Measurements from ENCODE around the gene BTRC.

Gene BTRC

GRCh38 chr10:101573885-101574753, 220.2 kb downstream of the BTRC start:
- no peak for ATAC-seq
- TF ChIP-seq PPARA (CRISPR knock-in tag; IDR thresholded peaks at IDR 0.05; ENCODE audit: borderline replicate concordance), result no peak
- no peak for TF ChIP-seq ZFP3 (CRISPR knock-in tag; IDR thresholded peaks at IDR 0.05)
- no peak for TF ChIP-seq ISL1 (CRISPR knock-in tag; IDR thresholded peaks at IDR 0.05)
- no peak for TF ChIP-seq ZFP30 (CRISPR knock-in tag; IDR thresholded peaks at IDR 0.05)
- TF ChIP-seq RARB (CRISPR knock-in tag; IDR thresholded peaks at IDR 0.05), result no peak
- TF ChIP-seq GLIS3 (CRISPR knock-in tag; IDR thresholded peaks at IDR 0.05), result no peak
- TF ChIP-seq SNAI2 (CRISPR knock-in tag; IDR thresholded peaks at IDR 0.05), result no peak
- no peak for TF ChIP-seq PATZ1 (CRISPR knock-in tag; IDR thresholded peaks at IDR 0.05; ENCODE audit: borderline replicate concordance)
- no peak for TF ChIP-seq TCF4 (CRISPR knock-in tag; IDR thresholded peaks at IDR 0.05; ENCODE audit: borderline replicate concordance)
- no peak for TF ChIP-seq OSR1 (CRISPR knock-in tag; IDR thresholded peaks at IDR 0.05)
- no peak for TF ChIP-seq CSDC2 (CRISPR knock-in tag; IDR thresholded peaks at IDR 0.05)
- no peak for TF ChIP-seq ZNF565 (CRISPR knock-in tag; conservative IDR thresholded peaks at IDR 0.05; ENCODE audit: low read depth)
- no peak for TF ChIP-seq CREB5 (CRISPR knock-in tag; IDR thresholded peaks at IDR 0.05; ENCODE audit: low read depth)
- TF ChIP-seq ZC3H10 (CRISPR knock-in tag; IDR thresholded peaks at IDR 0.05), result no peak
- no peak for TF ChIP-seq ARNTL (CRISPR knock-in tag; IDR thresholded peaks at IDR 0.05; ENCODE audit: borderline replicate concordance, low read depth)

GRCh38 chr10:101575091-101575490, 221.1 kb downstream of the BTRC start:
- no peak for TF ChIP-seq RARB (CRISPR knock-in tag; IDR thresholded peaks at IDR 0.05)
- no peak for TF ChIP-seq CSRNP3 (CRISPR knock-in tag; IDR thresholded peaks at IDR 0.05)
- TF ChIP-seq TSHZ2 (CRISPR knock-in tag; IDR thresholded peaks at IDR 0.05), result no peak
- TF ChIP-seq ZC3H10 (CRISPR knock-in tag; IDR thresholded peaks at IDR 0.05), result no peak
- no peak for TF ChIP-seq OSR1 (CRISPR knock-in tag; IDR thresholded peaks at IDR 0.05)
- TF ChIP-seq TCF4 (CRISPR knock-in tag; IDR thresholded peaks at IDR 0.05; ENCODE audit: borderline replicate concordance), result no peak
- ATAC-seq, result no peak

- no peak; the same call in 2 of the 3 replicates for ATAC-seq
- TF ChIP-seq CSDC2 (CRISPR knock-in tag; IDR thresholded peaks at IDR 0.05) (no peak), ZFP30 (CRISPR knock-in tag; IDR thresholded peaks at IDR 0.05) (no peak), GLIS3 (CRISPR knock-in tag; IDR thresholded peaks at IDR 0.05) (no peak), TOX (CRISPR knock-in tag; IDR thresholded peaks at IDR 0.05; ENCODE audit: borderline replicate concordance) (no peak), ZNF8 (CRISPR knock-in tag; IDR thresholded peaks at IDR 0.05) (no peak), PATZ1 (CRISPR knock-in tag; IDR thresholded peaks at IDR 0.05; ENCODE audit: borderline replicate concordance) (no peak), ZNF70 (CRISPR knock-in tag; IDR thresholded peaks at IDR 0.05) (no peak), OSR1 (CRISPR knock-in tag; IDR thresholded peaks at IDR 0.05) (no peak), BACH2 (CRISPR knock-in tag; IDR thresholded peaks at IDR 0.05; ENCODE audit: borderline replicate concordance) (no peak), ARNTL (CRISPR knock-in tag; IDR thresholded peaks at IDR 0.05; ENCODE audit: borderline replicate concordance, low read depth) (no peak), TSHZ2 (CRISPR knock-in tag; IDR thresholded peaks at IDR 0.05) (no peak), TCF4 (CRISPR knock-in tag; IDR thresholded peaks at IDR 0.05; ENCODE audit: borderline replicate concordance) (no peak)
Observed at GRCh38 chr10:101575580-101576210, 221.7 kb downstream of the BTRC start.
